ENCODE results near the gene ST3GAL3. TPM values are rescaled to one million over a fixed set of nuclear protein-coding genes. Genes with fewer than 3 reads are reported as not detected.

The ST3GAL3 gene
- total and polyA plus RNA-seq, 2 experiments from 2014 or later: 6.2 to 6.3 TPM

- Histone ChIP-seq H3K27ac (peak overlapping the region; percentile 90), H3K9me2 (replicated peaks; ENCODE audit: insufficient read depth) (no peaks in the 10 kb centered on the region), H3K79me2 (no peaks in the 10 kb centered on the region), H3K4me3 (no peak overlapping the region), H3K4me2 (peak overlapping the region; percentile 20), H3K36me3 (replicated peaks; ENCODE audit: insufficient read depth, low read depth) (no peaks in the 10 kb centered on the region), H3K4me1 (ENCODE audit: insufficient read depth) (peaks cover 16% of the 10 kb centered on the region), H4K20me1 (ENCODE audit: insufficient read depth, poor library complexity, severe bottlenecking) (no peaks in the 10 kb centered on the region), H3K9me3 (ENCODE audit: low read depth) (no peaks in the 10 kb centered on the region), H3K27me3 (no peaks in the 10 kb centered on the region), H2AFZ (no peak overlapping the region)
- no peak for DNase-seq (ENCODE audit: low spot score)
- no peak for TF ChIP-seq CTCF (IDR thresholded peaks at IDR 0.05; ENCODE audit: poor library complexity)
- no peak for TF ChIP-seq EZH2 (IDR thresholded peaks at IDR 0.05; ENCODE audit: borderline replicate concordance)
- no peak for TF ChIP-seq EZH2phosphoT487 (IDR thresholded peaks at IDR 0.05; ENCODE audit: low read depth, severe bottlenecking, unreplicated experiment)
- WGBS (ENCODE audit: low lambda C conversion rate, missing lambda C conversion rate): 53% methylated on average over 7 of the region's 7 CpGs
Measured at GRCh38 chr1:43913051-43913501, 205.7 kb downstream of the ST3GAL3 start.

- DNase-seq (ENCODE audit: low spot score): no peak
- TF ChIP-seq EZH2 (IDR thresholded peaks at IDR 0.05; ENCODE audit: borderline replicate concordance): no peak
- TF ChIP-seq EZH2phosphoT487 (IDR thresholded peaks at IDR 0.05; ENCODE audit: low read depth, severe bottlenecking, unreplicated experiment): no peak
- TF ChIP-seq CTCF (IDR thresholded peaks at IDR 0.05; ENCODE audit: poor library complexity): no peak
- peak overlapping the region; percentile 90 for H3K27ac ChIP-seq
- H3K36me3 ChIP-seq (replicated peaks; ENCODE audit: insufficient read depth, low read depth): no peaks in the 10 kb centered on the region
- no peaks in the 10 kb centered on the region for H3K9me2 ChIP-seq (replicated peaks; ENCODE audit: insufficient read depth)
- 68% methylated on average over 18 of the region's 18 CpGs for WGBS (ENCODE audit: low lambda C conversion rate, missing lambda C conversion rate)
- H3K79me2 ChIP-seq: no peaks in the 10 kb centered on the region
- H3K9me3 ChIP-seq (ENCODE audit: low read depth): no peaks in the 10 kb centered on the region
- no peaks in the 10 kb centered on the region for H4K20me1 ChIP-seq (ENCODE audit: insufficient read depth, poor library complexity, severe bottlenecking)
- peak overlapping the region; percentile 20 for H3K4me2 ChIP-seq
- H3K4me3 ChIP-seq: no peak overlapping the region
- no peak overlapping the region for H2AFZ ChIP-seq
- H3K4me1 ChIP-seq (ENCODE audit: insufficient read depth): peaks cover 16% of the 10 kb centered on the region
- H3K27me3 ChIP-seq: no peaks in the 10 kb centered on the region
Measured at GRCh38 chr1:43913666-43914360, 206.5 kb downstream of the ST3GAL3 start.

GRCh38 chr1:43914576-43915525, 207.5 kb downstream of the ST3GAL3 start:
- Histone ChIP-seq H4K20me1 (ENCODE audit: insufficient read depth, poor library complexity, severe bottlenecking) (no peaks in the 10 kb centered on the region), H3K9me3 (ENCODE audit: low read depth) (no peaks in the 10 kb centered on the region), H3K79me2 (no peaks in the 10 kb centered on the region), H3K4me1 (ENCODE audit: insufficient read depth) (peaks cover 16% of the 10 kb centered on the region), H3K9me2 (replicated peaks; ENCODE audit: insufficient read depth) (no peaks in the 10 kb centered on the region), H3K36me3 (replicated peaks; ENCODE audit: insufficient read depth, low read depth) (no peaks in the 10 kb centered on the region), H3K27me3 (no peaks in the 10 kb centered on the region), H2AFZ (no peak overlapping the region), H3K4me3 (no peak overlapping the region), H3K27ac (peak overlapping the region; percentile 90), H3K4me2 (no peak overlapping the region)
- TF ChIP-seq EZH2 (IDR thresholded peaks at IDR 0.05; ENCODE audit: borderline replicate concordance): no peak
- no peak for DNase-seq (ENCODE audit: low spot score)
- 89% methylated on average over 13 of the region's 13 CpGs for WGBS (ENCODE audit: low lambda C conversion rate, missing lambda C conversion rate)

- Histone ChIP-seq H3K36me3 (replicated peaks; ENCODE audit: insufficient read depth, low read depth) (no peaks in the 10 kb centered on the region), H3K27ac (no peak overlapping the region), H3K4me3 (no peak overlapping the region), H3K9me2 (replicated peaks; ENCODE audit: insufficient read depth) (no peaks in the 10 kb centered on the region), H3K9me3 (ENCODE audit: low read depth) (no peaks in the 10 kb centered on the region), H2AFZ (no peak overlapping the region), H3K4me1 (ENCODE audit: insufficient read depth) (no peaks in the 10 kb centered on the region), H3K27me3 (no peaks in the 10 kb centered on the region), H4K20me1 (ENCODE audit: insufficient read depth, poor library complexity, severe bottlenecking) (no peaks in the 10 kb centered on the region), H3K79me2 (no peaks in the 10 kb centered on the region), H3K4me2 (no peak overlapping the region)
- DNase-seq (ENCODE audit: low spot score): no peak
- WGBS (ENCODE audit: low lambda C conversion rate, missing lambda C conversion rate): 94% methylated on average over 7 of the region's 7 CpGs
- TF ChIP-seq CTCF (IDR thresholded peaks at IDR 0.05; ENCODE audit: poor library complexity): no peak
- TF ChIP-seq EZH2phosphoT487 (IDR thresholded peaks at IDR 0.05; ENCODE audit: low read depth, severe bottlenecking, unreplicated experiment): no peak
- no peak for TF ChIP-seq EZH2 (IDR thresholded peaks at IDR 0.05; ENCODE audit: borderline replicate concordance)
Measured at GRCh38 chr1:43919906-43920305, 212.6 kb downstream of the ST3GAL3 start.

Measured in hepatocyte (in vitro differentiated cells).